Right ventricle myocardium inferior (tissue), 1 donor: Measurements from ENCODE around the gene ZNF580. TPM values are rescaled to one million over a fixed set of nuclear protein-coding genes. Genes with fewer than 3 reads are reported as not detected.

ENCODE experiments used
- ATAC-seq: fragments of 200-7000 bp; cut with Tn5 transposase; one replicate; pipeline ENCODE4 v1.9.1; 2020; ENCODE audit warnings: mild to moderate bottlenecking, moderate library complexity
- DNase-seq: peaks from one replicate; pipeline ENCODE4 v3.0.0; 2021; ENCODE audit errors: missing footprints
- intact Hi-C: fragments of 100-400 bp; cut with DNase I; formaldehyde crosslinking; loops from one replicate; pipeline ENCODE4 v1.11.0; 2022
- total RNA-seq: library from RNA; stranded (reverse); fragmentation: NEBNext Ultra II Directional; extraction: Animal tissue kit (Norgen Biotek cat#: 25700); gene quantifications from one replicate; pipeline ENCODE4 v1.2.1, GENCODE V29; 2021
- donor health status: DM: no; HTN: yes; CAD: no; lungs with severe emphysema.

Gene ZNF580
- total RNA-seq, 1 donor from 2014 or later: 13.2 TPM

- intact Hi-C loops: loop anchor here (10.0 kb wide), 1 partner anchor 219 kb away; the partner anchor contains the start of genes RPL28 and TMEM238
- DNase-seq: no peak
- no peak for ATAC-seq
These were observed 37.1 kb upstream of the ZNF580 start for GRCh38 chr19:55603581-55604292.

GRCh38 chr19:55605207-55605636 is 35.6 kb upstream of the ZNF580 start:
- peak; percentile 98 for DNase-seq
- peak; percentile 85 for ATAC-seq
- intact Hi-C loops: loop anchor here (10.0 kb wide), 1 partner anchor 220 kb away; the partner anchor contains the start of genes RPL28 and TMEM238

- no peak for DNase-seq
- intact Hi-C loops: loop anchor here (1.0 to 10.0 kb wide), 2 partner anchors 89 to 221 kb away; partner anchors contain the start of genes RPL28 and TMEM238
- ATAC-seq: peak; percentile 32
These were observed 34.9 kb upstream of the ZNF580 start, which contains the start of gene ZNF865 for GRCh38 chr19:55605637-55606470. TSS of gene ZNF865 (plus strand) at chr19:55605647. CDS start at chr19:55613619, 7,972 bp downstream.

- no peak for ATAC-seq
- intact Hi-C loops: loop anchor here (1.0 to 10.0 kb wide), 2 partner anchors 89 to 222 kb away; partner anchors contain the start of genes RPL28 and TMEM238
- DNase-seq: no peak
These were observed 34.4 kb upstream of the ZNF580 start for GRCh38 chr19:55606471-55606787.

GRCh38 chr19:55606817-55607216 is 34.0 kb upstream of the ZNF580 start:
- intact Hi-C loops: loop anchor here (1.0 to 10.0 kb wide), 2 partner anchors 90 to 222 kb away; partner anchors contain the start of genes RPL28 and TMEM238
- ATAC-seq (no peak), DNase-seq (no peak)

GRCh38 chr19:55609326-55609725 is 31.5 kb upstream of the ZNF580 start:
- intact Hi-C loops: loop anchor here (10.0 kb wide), 1 partner anchor 225 kb away; the partner anchor contains the start of genes RPL28 and TMEM238
- DNase-seq (no peak), ATAC-seq (no peak)

- intact Hi-C loops: no loop called here
- ATAC-seq: peak; percentile 71
These were observed 29.4 kb upstream of the ZNF580 start for GRCh38 chr19:55611300-55611982.

GRCh38 chr19:55611983-55612645 is 28.7 kb upstream of the ZNF580 start:
- ATAC-seq (no peak), DNase-seq (no peak)
- intact Hi-C loops: no loop called here

More at GRCh38 chr19:55611300-55611982, 29.4 kb upstream of the ZNF580 start:
- no peak for DNase-seq

GRCh38 chr19:55613396-55613795 is 27.4 kb upstream of the ZNF580 start:
- ATAC-seq (no peak), DNase-seq (no peak)
- intact Hi-C loops: no loop called here

GRCh38 chr19:55613930-55614710 is 26.7 kb upstream of the ZNF580 start:
- DNase-seq: no peak
- no peak for ATAC-seq
- intact Hi-C loops: no loop called here

GRCh38 chr19:55614711-55615542 is 25.9 kb upstream of the ZNF580 start:
- intact Hi-C loops: no loop called here
- DNase-seq (no peak), ATAC-seq (no peak)

- intact Hi-C loops: no loop called here
- DNase-seq: no peak
- ATAC-seq: no peak
These were observed 25.0 kb upstream of the ZNF580 start for GRCh38 chr19:55615543-55616394.

- intact Hi-C loops: no loop called here
- DNase-seq: no peak
These were observed 24.4 kb upstream of the ZNF580 start for GRCh38 chr19:55616395-55616875.

GRCh38 chr19:55617426-55617825 is 23.4 kb upstream of the ZNF580 start:
- ATAC-seq (no peak), DNase-seq (no peak)
- intact Hi-C loops: no loop called here

More at GRCh38 chr19:55616395-55616875, 24.4 kb upstream of the ZNF580 start:
- no peak for ATAC-seq

GRCh38 chr19:55618426-55618825 is 22.4 kb upstream of the ZNF580 start:
- intact Hi-C loops: no loop called here
- DNase-seq (no peak), ATAC-seq (no peak)

- intact Hi-C loops: no loop called here
- no peak for ATAC-seq
- DNase-seq: no peak
These were observed 21.5 kb upstream of the ZNF580 start for GRCh38 chr19:55619286-55619685.
